NCI-H1092 (cell line): ENCODE data around the gene CERCAM.

Experiments
- DNase-seq: peaks from one replicate; lab custom pipeline; 2025; lab: John Stamatoyannopoulos, UW

CERCAM gene

GRCh38 chr9:128456613-128457061, 36.0 kb downstream of the CERCAM start:
- DNase-seq = peak; percentile 66

GRCh38 chr9:128457207-128457606, 36.5 kb downstream of the CERCAM start:
- DNase-seq = no peak

DNA sequence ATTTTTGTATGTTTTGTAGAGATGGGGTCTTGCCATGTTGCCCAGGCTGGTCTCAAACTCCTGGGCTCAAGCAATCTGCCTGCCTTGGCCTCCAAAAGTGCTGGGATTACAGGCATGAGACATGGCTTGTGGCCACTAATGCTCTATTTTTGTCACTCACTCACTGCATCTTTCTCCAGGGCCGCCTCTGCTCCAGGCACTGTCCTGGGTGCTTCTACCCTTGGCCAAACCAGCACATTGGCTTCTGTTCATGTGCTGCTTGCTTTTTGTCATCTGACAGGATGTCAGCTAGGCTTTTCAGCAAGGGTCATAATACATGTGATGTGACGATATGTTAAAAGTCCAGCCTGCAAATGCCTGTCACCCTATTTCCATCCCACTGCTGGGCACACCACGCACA, 38.4 kb downstream of the CERCAM start:
- DNase-seq = no peak

- no peak for DNase-seq
These were observed 48.4 kb downstream of the CERCAM start for GRCh38 chr9:128469070-128469469.

- no peak for DNase-seq
These were observed 49.9 kb downstream of the CERCAM start for GRCh38 chr9:128470560-128470959.

- DNase-seq = no peak
These were observed 52.4 kb downstream of the CERCAM start for GRCh38 chr9:128473104-128473503.

DNA sequence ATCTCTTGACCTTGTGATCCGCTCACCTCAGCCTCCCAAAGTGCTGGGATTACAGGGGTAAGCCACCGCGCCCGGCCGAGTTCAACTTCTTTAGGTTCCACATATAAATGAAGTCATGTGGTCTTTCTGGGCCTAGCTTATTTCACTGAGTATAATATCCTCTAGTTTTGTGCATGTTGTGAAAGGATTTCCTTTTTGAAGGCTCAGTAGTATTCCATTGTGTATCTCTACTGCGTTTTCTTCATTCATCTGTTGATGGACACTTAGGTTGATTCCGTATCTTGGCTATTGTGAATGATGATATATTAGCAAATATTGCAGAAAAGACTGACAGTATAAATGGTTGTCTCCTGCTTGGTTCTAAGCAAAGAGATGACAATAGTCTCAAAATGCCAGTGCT, 55.2 kb downstream of the CERCAM start:
- DNase-seq = no peak

GRCh38 chr9:128479262-128479661, 58.6 kb downstream of the CERCAM start:
- no peak for DNase-seq

GRCh38 chr9:128481561-128481960, 60.9 kb downstream of the CERCAM start:
- DNase-seq = no peak

- DNase-seq = no peak
These were observed 61.5 kb downstream of the CERCAM start for GRCh38 chr9:128482186-128482585.

DNA sequence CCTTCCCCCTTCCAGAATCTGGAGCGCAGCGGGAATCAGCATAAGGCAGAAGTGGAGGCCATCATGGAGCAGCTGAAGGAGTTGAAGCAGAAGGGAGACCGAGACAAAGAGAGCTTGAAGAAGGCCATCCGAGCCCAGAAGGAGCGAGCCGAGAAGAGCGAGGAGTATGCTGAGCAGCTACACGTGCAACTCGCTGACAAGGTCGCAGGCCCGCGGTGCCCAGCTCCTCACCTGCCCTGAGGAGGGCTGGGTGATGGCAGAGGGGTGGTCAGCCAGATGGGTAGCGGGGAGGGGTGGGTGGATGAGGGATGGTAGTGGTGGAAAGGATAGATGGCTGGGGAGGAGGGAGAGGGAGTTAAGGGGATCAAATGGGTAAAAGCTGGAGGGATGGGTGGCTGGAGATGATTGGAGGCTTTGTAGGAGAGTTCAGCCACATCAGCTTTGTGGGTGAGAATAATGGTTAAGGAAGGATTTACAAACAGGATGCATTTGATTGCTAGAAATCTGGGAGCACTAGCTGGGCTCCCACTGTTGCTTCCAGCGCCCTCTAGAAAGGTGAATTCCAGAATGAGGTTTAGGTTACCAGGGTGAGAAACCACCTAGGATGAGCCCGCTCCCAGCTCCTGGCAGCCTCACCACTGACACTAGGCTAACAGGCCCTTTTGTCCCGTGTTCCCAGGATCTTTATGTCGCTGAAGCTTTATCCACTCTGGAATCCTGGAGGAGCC, 64.2 kb downstream of the CERCAM start:
- no peak for DNase-seq

GRCh38 chr9:128485414-128485855, 64.8 kb downstream of the CERCAM start:
- DNase-seq = no peak

- no peak for DNase-seq
These were observed 65.5 kb downstream of the CERCAM start for GRCh38 chr9:128486201-128486600.
